GM23338 (cell line): ENCODE results near the gene CD59. TPM values are rescaled to one million over a fixed set of nuclear protein-coding genes. Genes with fewer than 3 reads are reported as not detected.

Experiments
- ATAC-seq: fragments of 200-7000 bp; cut with Tn5 transposase; 3 replicates; pipeline ENCODE4 v1.9.1; 2020
- DNase-seq: peaks from one replicate; pipeline ENCODE4 v3.0.0-alpha.2; 2015; ENCODE audit warnings: low spot score
- H2AFZ ChIP-seq: fragments of 200-600 bp; sonication (generic); 2 replicates; pipeline ENCODE4 v1.8.0; 2016; ENCODE audit warnings: antibody characterized with exemption, mild to moderate bottlenecking, moderate library complexity
- H3F3A ChIP-seq: fragments of 200-600 bp; sonication (generic); replicated peaks from 2 replicates; pipeline ENCODE4 v1.8.0; 2017; ENCODE audit warnings: antibody characterized with exemption, mixed run types, low read depth
- H3K27ac ChIP-seq: fragments of 200-600 bp; sonication (generic); 2 replicates; pipeline ENCODE4 v1.6.1; 2016; ENCODE audit warnings: low read depth
- H3K27me3 ChIP-seq: fragments of 200-600 bp; sonication (generic); 2 replicates; pipeline ENCODE4 v1.8.0; 2016; ENCODE audit warnings: mild to moderate bottlenecking, mixed run types, moderate library complexity; ENCODE audit not compliant: insufficient read depth
- H3K36me3 ChIP-seq: fragments of 200-600 bp; sonication (generic); 2 replicates; pipeline ENCODE4 v1.8.0; 2016; ENCODE audit warnings: mild to moderate bottlenecking; ENCODE audit not compliant: insufficient read depth
- H3K4me1 ChIP-seq: fragments of 200-600 bp; sonication (generic); 2 replicates; pipeline ENCODE4 v1.8.0; 2016; ENCODE audit warnings: mild to moderate bottlenecking, moderate library complexity; ENCODE audit not compliant: insufficient read depth
- H3K4me2 ChIP-seq: fragments of 200-600 bp; sonication (generic); 2 replicates; pipeline ENCODE4 v1.7.1; 2017; ENCODE audit warnings: mixed run types
- H3K4me3 ChIP-seq: fragments of 200-600 bp; sonication (generic); 2 replicates; pipeline ENCODE4 v1.6.1; 2016; ENCODE audit warnings: mixed run types
- H3K79me2 ChIP-seq: fragments of 200-600 bp; sonication (generic); replicated peaks from 2 replicates; pipeline ENCODE4 v1.8.0; 2017; ENCODE audit warnings: mild to moderate bottlenecking; ENCODE audit not compliant: insufficient read depth
- H3K9me2 ChIP-seq: fragments of 200-600 bp; sonication (generic); 2 replicates; pipeline ENCODE4 v1.8.0; 2017; ENCODE audit not compliant: insufficient read depth
- H4K20me1 ChIP-seq: fragments of 200-600 bp; sonication (generic); replicated peaks from 2 replicates; pipeline ENCODE4 v1.8.0; 2017; ENCODE audit warnings: mild to moderate bottlenecking; ENCODE audit not compliant: insufficient read depth
- H3K27ac Mint-ChIP-seq: 2 replicates; pipeline ENCODE4 v1.8.0; 2020; ENCODE audit warnings: inconsistent platforms, mild to moderate bottlenecking, moderate library complexity, mixed read lengths
- H3K27me3 Mint-ChIP-seq: 3 replicates; pipeline ENCODE4 v1.8.0; 2022; ENCODE audit warnings: low read depth, mild to moderate bottlenecking, moderate library complexity, mixed read lengths, inconsistent platforms; ENCODE audit not compliant: insufficient read depth, poor library complexity
- H3K36me3 Mint-ChIP-seq: 3 replicates; pipeline ENCODE4 v1.8.0; 2021; ENCODE audit warnings: low read depth, mild to moderate bottlenecking, inconsistent platforms, moderate library complexity, mixed read lengths
- H3K4me1 Mint-ChIP-seq: 3 replicates; pipeline ENCODE4 v1.8.0; 2020; ENCODE audit warnings: mild to moderate bottlenecking, inconsistent platforms, mixed read lengths
- H3K4me3 Mint-ChIP-seq: 3 replicates; pipeline ENCODE4 v1.8.0; 2021; ENCODE audit warnings: moderate library complexity, mild to moderate bottlenecking, inconsistent platforms, mixed read lengths
- H3K9me3 Mint-ChIP-seq: 3 replicates; pipeline ENCODE4 v1.8.0; 2020; ENCODE audit warnings: moderate library complexity, mild to moderate bottlenecking, inconsistent platforms, mixed read lengths
- ETS1 ChIP-seq: IDR thresholded peaks from 2 replicates; pipeline ENCODE4 v1.6.1; 2016; ENCODE audit warnings: antibody characterized with exemption
- EZH2phosphoT487 ChIP-seq: fragments of 200-600 bp; sonication (generic); IDR thresholded peaks from one replicate; pipeline ENCODE4 v1.8.1; 2018; ENCODE audit warnings: antibody characterized with exemption; ENCODE audit not compliant: unreplicated experiment
- JUNB ChIP-seq: IDR thresholded peaks from one replicate; pipeline ENCODE4 v1.6.1; 2016; ENCODE audit warnings: antibody characterized with exemption; ENCODE audit not compliant: unreplicated experiment
- POLR2AphosphoS5 ChIP-seq: IDR thresholded peaks from 2 replicates; pipeline ENCODE4 v1.6.1; 2016; ENCODE audit warnings: antibody characterized with exemption, low read depth
- ZNF331 ChIP-seq: fragments of 250-450 bp; sonication (Bioruptor Pico); IDR thresholded peaks from 2 replicates; pipeline ENCODE4 v1.5.0; 2020; ENCODE audit warnings: low read depth, mild to moderate bottlenecking, moderate library complexity
- ZNF462 ChIP-seq: fragments of 250-450 bp; sonication (Bioruptor Pico); IDR thresholded peaks from 2 replicates; pipeline ENCODE4 v1.5.0; 2020; ENCODE audit warnings: mild to moderate bottlenecking, moderate library complexity
- long read RNA-seq: library from polyadenylated mRNA; unstranded; transcript quantifications from one replicate; pipeline ENCODE4 v2.0.0, GENCODE V29; 2020; ENCODE audit not compliant: unreplicated experiment
- polyA plus RNA-seq: library from polyadenylated mRNA; unstranded; fragments of >200 nt; fragmentation: Nextera tagmentation; extraction: Ambion mirVana; gene quantifications from 2 replicates; pipeline ENCODE4 v1.2.1, GENCODE V29; 2016
- total RNA-seq: library from RNA; depleted of rRNA; stranded (reverse); fragments of >200 nt; shearing (Covaris generic); gene quantifications from 2 replicates; pipeline ENCODE4 v1.2.3, GENCODE V29; 2014; rRNA removed

Gene CD59, protein sequence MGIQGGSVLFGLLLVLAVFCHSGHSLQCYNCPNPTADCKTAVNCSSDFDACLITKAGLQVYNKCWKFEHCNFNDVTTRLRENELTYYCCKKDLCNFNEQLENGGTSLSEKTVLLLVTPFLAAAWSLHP
- 41.5 and 61.5 TPM in 2 replicates for total RNA-seq
- 73.9 and 86.6 TPM in 2 replicates for polyA plus RNA-seq
- long read RNA-seq, full-length matches to known transcripts: 36 of 54 reads
- long read RNA-seq, partial matches to known transcripts: 6 of 54 reads
- long read RNA-seq, other reads (novel, unspliced or antisense): 12 of 54 reads

DNA sequence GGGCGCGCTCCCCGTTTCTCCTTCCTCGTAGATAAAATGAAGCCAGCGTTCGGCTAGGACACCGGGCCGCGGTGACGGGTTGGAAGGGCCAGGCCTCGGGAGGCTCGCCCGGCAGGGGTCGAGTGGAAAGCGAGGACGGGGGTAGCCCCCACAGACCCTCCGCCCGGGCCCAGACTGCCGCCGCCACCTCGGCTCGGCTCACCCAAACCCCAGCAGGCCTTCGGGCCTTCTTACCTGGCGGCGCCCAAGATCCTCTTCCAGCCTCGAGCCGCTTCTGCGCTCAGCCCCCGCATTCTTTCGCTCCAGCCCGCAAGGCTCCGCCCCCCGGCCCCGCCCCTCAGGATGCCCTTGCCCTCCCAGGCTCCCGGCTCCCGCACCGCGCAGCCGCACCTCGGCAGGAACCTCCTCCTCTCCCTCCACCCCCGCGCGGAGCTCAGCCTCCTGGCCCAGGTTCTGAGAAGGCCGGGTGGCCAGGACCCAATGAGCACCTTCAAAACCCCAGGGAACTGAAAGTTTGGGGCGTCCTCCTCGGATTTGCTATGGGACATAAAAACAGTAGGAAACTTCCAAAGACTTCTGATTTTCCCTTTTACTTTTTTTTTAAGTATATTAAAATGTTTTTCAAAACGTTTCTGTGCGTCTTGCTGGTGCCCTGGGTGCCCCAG is at the start of gene CD59:
Gene CD59 (minus strand): TSS at position 276 of the 665 bp plus-strand sequence. CDS start 13,978 bp downstream, outside the sequence.
- Mint-ChIP-seq H3K27me3 (peaks cover 14% of the 10 kb centered on the region), H3K4me1 (peaks cover 25% of the 10 kb centered on the region), H3K4me3 (peak within 1 kb of the TSS; percentile 86), H3K27ac (peak within 1 kb of the TSS; percentile 27; the same call in 1 of the 2 replicates), H3K36me3 (no peaks in the 10 kb centered on the region), H3K9me3 (no peaks in the 10 kb centered on the region)
- TF ChIP-seq POLR2AphosphoS5 (peak; percentile 91), ETS1 (no peak)
- peak within 1 kb of the TSS; percentile 94 for H2AFZ ChIP-seq
- no peaks in the 10 kb centered on the region for H3K36me3 ChIP-seq
- peaks cover 15% of the 10 kb centered on the region for H3K27me3 ChIP-seq
- peak; percentile 97 for DNase-seq
- peak within 1 kb of the TSS; percentile 26; the same call in 1 of the 2 replicates for H3K27ac ChIP-seq
- H3K4me2 ChIP-seq: peak within 1 kb of the TSS; percentile 100
- ATAC-seq: peak; percentile 91
- H3K4me1 ChIP-seq: peaks cover 21% of the 10 kb centered on the region
- peaks cover 20% of the 10 kb centered on the region for H4K20me1 ChIP-seq
- H3K9me2 ChIP-seq: no peaks in the 10 kb centered on the region
- peak within 1 kb of the TSS; percentile 98 for H3K4me3 ChIP-seq
- H3K79me2 ChIP-seq: peaks cover 45% of the 10 kb centered on the region
- no peaks in the 10 kb centered on the region; the same call in 1 of the 2 replicates for H3F3A ChIP-seq

- H3K27ac ChIP-seq: no peak overlapping the region
- ATAC-seq (no peak), DNase-seq (no peak)
- no peaks in the 10 kb centered on the region for H3K27me3 ChIP-seq
- no peaks in the 10 kb centered on the region for H3K4me1 ChIP-seq
- Mint-ChIP-seq H3K27me3 (peaks cover 2% of the 10 kb centered on the region), H3K4me1 (peaks cover 4% of the 10 kb centered on the region; the same call in 2 of the 3 replicates), H3K36me3 (no peaks in the 10 kb centered on the region), H3K4me3 (no peak overlapping the region), H3K27ac (no peak overlapping the region), H3K9me3 (no peaks in the 10 kb centered on the region)
- H3K4me3 ChIP-seq: no peak overlapping the region
- H3F3A ChIP-seq: no peaks in the 10 kb centered on the region
- H2AFZ ChIP-seq: no peak overlapping the region
- H3K9me2 ChIP-seq: peaks cover 10% of the 10 kb centered on the region
- no peaks in the 10 kb centered on the region for H3K79me2 ChIP-seq
- TF ChIP-seq JUNB (no peak), ZNF462 (no peak), EZH2phosphoT487 (no peak), ZNF331 (CRISPR knock-in tag) (no peak)
- H4K20me1 ChIP-seq: no peaks in the 10 kb centered on the region
- H3K4me2 ChIP-seq: no peak overlapping the region
- no peaks in the 10 kb centered on the region for H3K36me3 ChIP-seq
These were observed 49.4 kb upstream of the CD59 start for GRCh38 chr11:33785609-33786008.
